Inflammatory macrophage treated with lipopolysaccharide for 4 hours (primary cell): ENCODE data around the gene TMEM203.
A peak's percentile ranks its signal among the peaks of the same experiment; 100 is the strongest.

ENCODE experiments used
- DNase-seq: peaks from one replicate; pipeline ENCODE4 v3.0.0-alpha.2; 2020

Gene TMEM203

DNA sequence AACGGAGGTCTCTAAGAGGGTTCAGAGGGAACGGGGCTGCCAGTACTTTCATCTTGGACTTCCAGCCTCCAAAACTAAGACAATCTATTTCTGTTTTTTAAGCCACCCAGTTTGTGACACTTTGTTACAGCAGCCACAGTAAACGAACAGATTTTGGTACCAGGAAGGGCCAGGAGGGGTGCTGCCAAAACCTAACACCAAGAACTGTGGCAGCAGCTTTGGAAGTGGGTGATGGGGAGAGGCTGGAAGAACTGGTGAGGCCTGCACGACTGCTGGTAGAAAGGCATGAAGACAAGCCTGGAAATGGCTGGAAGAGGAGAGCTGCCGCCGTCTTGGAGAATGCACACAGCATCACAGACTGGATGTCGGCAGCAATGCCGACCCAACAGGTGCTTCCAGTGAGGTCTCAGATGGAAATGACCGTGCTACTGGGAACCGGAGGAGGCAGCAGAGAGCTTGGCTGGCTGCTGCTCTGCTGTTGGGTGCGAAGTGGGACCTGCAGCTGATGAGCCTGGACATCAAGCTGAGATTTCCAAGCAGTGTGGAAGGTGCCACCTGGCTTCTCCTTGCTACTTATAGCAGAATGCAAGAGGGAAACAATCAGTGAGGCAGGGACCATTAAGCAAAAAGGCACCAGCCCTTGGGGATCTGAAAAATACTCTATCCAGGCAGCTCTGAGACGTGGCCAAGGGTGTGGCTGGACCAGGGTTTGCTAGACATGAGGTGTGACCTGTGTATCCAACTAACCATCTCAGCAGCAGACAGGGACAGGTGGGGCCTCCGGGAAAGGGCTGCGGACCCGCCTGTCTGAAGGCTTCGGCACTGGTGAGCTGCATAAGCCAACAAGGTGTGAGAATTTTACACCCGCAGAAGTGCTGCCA, 28.9 kb downstream of the TMEM203 start:
- DNase-seq, result peak; percentile 23

DNA sequence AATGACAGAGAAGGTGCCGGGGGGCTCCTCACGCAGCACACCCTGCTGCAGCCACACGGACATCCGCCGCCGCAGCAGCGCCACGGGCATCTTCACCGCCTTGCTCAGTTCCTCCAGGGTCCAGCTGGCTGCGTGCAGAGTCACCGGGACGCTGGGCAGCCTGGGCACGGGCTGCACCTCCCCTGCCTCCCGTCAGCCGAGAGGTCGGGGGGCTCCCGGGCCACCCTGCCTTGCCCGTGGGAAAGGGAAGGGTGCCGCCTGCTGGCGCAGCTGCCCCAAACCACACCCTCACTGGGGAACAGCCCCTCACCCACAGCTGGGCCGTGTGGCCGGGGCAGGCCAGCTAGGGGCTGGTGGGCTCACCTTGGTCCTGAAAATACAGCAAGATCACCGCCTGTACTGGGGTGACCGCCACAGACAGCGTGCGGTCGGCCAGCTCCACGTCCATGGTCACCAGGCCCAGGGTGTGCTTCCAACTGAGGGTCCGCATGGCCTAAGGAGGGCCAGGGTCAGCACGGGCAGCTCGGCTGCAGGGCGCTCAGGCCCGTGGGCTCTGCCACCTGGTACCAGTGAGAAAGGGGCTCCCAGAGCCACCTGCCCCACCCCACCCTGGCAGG, 30.0 kb downstream of the TMEM203 start:
- DNase-seq, result no peak

DNA sequence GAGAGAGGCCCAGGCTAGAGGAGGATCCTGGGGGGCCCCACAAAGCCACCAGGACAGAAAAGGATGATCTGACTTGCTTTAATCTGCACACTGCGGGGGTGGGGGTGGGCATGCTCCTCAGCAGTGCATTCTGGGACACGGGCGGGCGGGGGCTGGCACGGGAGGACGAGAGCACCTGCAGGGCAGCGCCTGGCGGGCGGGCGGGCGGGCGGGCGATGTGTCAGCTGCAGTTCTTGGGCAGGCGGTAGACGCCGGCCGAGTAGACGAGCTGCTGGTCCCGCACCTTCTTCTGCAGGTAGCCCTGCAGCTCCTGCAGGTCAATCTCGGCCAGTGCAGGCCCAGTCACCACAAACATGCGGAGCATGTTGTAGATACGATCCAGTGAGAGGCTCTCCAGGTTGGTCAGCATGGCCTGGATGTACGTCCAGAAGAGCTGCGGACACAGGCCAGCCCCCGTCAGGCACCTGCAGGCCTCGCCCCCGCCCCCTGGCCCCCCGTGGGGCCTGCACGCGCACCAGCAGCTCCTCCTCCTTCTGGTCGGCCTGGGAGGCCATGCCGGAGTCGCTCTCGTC, 30.6 kb downstream of the TMEM203 start:
- DNase-seq, result no peak

DNA sequence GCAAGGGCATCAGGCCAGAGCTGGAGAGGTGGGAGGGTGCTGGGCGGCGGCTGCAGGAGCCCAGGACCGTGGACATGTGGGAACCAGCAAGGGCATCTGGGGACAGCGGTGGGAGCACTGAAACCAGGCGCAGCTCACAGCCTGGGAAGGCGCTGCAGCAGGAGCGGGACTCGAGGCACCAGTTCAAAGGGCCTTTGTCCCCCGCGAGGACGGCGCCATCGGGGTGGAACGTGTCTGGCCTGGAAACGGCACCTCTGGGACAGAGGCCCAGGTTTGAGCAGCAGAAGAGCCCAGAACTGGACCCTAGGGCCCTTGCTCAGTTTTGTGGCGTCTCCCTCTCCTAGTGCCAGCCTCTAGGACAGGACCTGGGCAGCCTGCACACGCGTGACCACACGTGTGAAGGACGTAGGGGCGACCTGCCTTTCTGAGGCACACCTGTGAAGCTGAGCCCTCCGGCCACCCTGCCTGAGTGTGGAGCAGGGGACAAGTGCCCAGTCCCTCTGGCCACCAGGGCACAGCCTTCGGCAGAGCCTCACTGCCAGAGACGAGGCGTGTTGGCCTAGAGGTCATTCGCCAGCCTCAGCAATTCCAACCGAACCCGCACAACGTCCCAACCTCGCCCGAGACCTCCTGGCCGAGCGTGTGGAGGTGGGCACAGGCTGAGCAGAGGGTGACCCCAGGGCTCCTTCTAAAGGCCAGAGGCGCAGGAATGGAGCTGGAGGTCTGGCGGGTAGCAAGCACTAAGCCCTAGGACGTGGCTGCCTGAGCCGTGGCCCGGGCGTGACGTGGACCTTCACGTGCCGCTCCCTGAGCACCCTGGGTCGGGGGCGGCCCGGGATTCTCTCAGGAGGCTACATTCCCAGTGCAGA, 31.4 kb downstream of the TMEM203 start:
- no peak for DNase-seq

DNA sequence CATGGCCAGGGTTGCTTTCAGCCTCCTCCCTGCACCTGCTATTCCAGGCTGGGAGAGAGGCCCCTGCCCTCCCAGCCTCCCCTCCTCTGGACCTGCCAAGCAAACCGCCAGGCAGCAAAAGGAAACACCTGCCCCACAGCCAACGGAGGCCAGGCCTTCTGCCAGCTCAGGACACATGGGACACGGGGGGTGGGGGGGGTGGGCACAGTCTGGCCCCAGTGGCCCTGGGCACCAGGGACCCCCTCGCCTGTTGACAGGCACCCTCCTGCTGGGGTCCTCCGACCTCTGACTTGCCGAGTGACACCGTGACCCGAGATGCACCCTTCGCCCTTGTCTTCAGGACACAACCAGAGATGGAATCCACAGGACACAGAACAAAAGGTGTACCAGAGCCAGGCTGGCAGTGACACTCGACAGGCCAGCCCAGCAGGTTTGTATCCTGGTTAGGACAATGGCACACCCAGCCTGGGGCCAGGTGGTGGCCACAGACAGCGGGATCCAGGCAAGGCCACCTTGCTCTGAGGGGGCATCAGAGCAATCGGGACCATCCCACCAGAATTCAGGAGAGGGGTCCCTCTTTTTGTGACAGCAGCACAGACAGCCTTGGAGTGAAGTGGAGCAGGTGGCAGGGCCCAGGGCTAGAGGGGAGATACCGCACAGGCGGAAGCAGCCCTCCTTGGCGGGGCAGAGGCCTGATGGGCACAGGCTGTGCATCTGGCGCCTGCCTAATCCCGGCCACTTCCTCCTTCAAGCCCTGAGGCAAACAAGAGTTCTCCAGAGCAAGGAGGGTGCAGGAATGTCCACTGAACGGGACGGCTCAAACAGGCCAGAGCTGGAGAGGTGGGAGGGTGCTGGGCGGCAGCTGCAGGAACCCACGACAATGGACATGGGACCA, 32.3 kb downstream of the TMEM203 start:
- DNase-seq, result no peak

DNA sequence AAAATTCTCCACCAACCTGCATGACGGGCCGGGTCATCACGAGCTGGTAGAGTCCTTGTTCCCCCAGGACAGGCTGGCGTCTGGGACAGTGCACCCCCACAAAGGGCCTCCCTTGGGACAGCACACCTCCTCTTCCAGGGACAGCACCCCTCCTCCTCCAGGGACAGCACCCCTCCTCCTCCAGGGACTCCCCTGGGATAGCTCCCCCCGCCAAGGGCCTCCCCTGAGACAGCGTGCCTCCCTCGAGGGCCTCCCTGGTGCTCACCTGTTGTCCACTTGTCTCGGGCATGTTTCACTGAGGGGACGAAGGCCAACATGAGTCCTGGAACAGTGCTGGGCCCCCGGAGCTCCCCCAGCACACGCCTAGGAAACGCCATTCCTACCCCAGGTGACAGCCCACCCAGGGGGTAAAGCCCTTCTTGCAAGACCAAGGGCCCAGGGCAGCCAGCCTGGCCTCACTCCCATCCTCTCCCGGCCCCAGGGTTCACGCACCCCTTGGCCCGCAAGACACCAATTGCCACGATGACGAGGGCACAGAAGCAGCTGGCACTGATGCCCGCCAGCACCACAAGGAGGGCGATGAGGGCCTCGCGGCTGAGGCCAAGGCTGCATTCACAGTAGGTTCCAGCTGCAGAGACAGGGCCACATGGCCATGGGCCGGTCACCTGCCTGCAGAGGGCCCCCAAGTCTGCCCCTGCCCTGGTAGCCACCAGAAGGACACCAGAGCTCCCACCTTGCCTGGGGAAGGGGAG, 34.1 kb downstream of the TMEM203 start:
- no peak for DNase-seq

DNA sequence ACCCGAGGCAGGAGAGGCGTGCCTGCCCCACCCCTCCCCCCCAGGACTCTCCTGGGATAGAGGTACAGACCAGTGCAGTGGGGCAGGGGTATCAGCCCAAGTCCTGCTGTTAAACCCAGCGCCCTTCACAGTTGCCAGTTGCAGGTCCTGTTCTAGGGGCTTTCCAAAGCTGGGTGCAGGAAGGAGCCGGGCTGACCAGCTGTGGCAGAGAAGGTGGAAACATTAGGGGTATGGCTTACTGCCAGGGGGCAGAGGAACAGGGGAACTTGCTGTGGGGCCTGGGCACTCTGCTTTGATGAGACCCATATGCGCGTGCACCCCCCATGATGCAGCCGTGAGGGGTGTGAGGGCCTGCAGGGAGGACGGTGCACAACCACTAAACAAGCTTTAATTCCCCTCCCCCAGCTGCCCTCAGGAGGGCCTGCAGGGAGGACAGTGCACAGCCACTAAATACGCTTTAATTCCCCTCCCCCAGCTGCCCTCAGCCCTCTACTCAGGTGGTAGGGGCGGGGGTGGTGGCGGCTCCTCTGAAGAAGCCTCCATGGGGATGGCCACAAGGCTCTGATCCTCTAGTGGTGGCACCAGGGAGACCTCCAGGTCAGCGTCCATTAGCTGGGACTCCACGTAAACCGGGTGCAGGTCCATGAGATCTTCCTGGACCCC, 34.8 kb downstream of the TMEM203 start:
- DNase-seq, result no peak

DNA sequence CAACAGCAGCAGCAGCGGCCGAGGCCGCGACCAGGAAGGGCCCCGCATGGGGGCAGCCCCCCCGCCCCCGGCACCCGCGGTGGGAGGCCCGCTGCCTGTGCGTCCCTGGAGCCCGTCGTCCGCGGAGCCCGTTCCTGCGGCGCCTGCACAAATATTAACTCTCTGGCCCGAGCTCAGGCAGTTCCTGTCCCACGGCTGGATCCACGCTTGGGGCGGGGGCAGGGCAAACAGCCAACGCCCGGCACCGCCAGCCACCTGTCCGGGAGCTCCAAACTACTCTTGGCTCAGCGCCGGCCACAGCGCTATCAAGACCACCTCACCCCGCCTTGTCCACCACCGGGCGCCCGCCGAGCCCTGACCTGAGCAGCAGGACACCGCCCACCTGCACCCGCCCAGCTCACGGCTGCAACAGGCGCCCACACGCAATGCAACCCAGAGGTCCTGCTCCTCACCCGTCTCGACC, 35.5 kb downstream of the TMEM203 start, which contains the start of gene LRRC26:
Gene LRRC26, minus strand, starts transcription at position 156 of the 463 bp plus-strand sequence. Its CDS starts 108 bp downstream, at position 48.
- no peak for DNase-seq

DNA sequence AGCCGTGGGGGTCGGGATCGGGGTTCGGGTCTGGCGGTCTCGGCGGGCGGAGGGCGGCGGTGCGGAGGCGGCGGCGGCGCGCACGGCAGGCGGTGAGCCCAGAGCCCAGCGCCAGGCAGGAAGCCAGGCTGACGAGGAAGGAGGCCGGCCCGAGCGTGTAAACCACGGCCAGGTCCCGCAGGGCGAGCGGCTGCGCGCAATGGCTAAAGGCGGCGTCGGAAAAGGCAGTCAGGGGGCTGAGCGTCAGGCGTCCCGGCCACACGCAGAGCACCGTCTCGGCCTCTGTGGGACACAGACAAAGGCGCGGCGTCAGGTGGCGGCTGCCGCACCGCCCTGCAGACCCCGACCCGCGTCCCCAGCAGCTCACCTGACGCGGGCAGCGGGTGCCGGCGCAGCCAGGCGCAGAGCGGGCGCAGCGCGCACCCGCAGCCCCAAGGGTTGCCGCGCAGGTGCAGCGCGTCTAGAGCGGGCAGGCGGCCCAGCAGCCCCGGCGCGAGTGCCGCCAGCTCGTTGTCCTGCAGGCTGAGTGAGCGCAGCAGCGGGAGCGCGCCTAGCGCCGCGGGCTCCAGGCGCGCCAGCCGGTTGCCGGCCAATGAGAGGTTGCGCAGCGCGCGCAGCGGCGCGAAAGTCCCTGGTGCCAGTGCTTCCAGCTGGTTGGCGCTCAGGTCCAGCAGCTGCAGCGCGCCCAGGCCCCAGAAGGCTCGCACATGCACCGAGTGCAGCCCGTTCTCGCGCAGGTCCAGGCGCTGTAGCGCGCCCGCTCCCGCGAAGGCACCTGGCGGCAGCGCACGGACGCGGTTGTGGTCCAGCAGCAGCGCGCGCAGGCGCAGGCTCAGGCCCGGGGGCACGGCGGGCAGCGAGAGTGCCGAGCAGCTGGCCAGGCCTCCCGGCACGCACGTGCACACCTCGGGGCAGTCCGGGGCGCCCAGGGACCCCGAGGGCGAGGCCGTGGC, 36.3 kb downstream of the TMEM203 start:
- no peak for DNase-seq

DNA sequence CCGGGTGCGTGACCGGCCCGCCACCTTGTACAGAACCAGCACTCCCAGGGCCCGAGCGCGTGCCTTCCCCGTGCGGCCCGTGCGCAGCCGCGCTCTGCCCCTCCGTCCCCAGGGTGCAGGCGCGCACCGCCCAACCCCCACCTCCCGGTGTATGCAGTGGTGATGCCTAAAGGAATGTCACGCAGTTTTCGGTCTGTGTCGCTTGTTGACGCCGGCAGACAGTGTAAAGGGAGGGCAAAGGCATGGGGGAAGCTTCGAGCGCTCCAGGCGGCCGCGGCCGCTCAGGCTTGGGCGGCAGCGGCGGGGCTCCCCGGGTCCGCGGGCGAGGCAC, 36.9 kb downstream of the TMEM203 start:
- no peak for DNase-seq

DNA sequence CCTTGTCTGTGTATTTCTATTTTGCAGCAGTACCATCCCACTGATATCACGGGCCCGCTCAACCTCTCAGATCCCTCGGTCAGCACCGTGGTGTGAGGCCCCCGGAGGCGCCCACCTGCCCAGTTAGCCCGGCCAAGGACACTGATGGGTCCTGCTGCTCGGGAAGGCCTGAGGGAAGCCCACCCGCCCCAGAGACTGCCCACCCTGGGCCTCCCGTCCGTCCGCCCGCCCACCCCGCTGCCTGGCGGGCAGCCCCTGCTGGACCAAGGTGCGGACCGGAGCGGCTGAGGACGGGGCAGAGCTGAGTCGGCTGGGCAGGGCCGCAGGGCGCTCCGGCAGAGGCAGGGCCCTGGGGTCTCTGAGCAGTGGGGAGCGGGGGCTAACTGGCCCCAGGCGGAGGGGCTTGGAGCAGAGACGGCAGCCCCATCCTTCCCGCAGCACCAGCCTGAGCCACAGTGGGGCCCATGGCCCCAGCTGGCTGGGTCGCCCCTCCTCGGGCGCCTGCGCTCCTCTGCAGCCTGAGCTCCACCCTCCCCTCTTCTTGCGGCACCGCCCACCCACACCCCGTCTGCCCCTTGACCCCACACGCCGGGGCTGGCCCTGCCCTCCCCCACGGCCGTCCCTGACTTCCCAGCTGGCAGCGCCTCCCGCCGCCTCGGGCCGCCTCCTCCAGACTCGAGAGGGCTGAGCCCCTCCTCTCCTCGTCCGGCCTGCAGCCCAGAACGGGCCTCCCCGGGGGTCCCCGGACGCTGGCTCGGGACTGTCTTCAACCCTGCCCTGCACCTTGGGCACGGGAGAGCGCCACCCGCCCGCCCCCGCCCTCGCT, 37.5 kb downstream of the TMEM203 start:
- DNase-seq, result no peak

DNA sequence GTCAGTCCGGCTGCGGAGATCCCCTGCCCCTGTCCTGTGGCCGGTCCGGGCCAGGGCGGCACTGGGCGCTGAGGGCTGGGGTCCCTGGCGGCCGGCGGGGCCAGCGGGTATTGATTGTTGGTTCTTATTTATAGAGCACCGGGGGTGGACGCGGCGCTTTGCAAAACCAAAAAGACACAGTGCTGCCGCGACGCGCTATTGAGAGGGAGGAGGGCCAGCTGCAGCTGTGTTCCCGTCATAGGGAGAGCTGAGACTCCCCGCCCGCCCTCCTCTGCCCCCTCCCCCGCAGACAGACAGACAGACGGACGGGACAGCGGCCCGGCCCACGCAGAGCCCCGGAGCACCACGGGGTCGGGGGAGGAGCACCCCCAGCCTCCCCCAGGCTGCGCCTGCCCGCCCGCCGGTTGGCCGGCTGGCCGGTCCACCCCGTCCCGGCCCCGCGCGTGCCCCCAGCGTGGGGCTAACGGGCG, 38.1 kb downstream of the TMEM203 start:
- no peak for DNase-seq

DNA sequence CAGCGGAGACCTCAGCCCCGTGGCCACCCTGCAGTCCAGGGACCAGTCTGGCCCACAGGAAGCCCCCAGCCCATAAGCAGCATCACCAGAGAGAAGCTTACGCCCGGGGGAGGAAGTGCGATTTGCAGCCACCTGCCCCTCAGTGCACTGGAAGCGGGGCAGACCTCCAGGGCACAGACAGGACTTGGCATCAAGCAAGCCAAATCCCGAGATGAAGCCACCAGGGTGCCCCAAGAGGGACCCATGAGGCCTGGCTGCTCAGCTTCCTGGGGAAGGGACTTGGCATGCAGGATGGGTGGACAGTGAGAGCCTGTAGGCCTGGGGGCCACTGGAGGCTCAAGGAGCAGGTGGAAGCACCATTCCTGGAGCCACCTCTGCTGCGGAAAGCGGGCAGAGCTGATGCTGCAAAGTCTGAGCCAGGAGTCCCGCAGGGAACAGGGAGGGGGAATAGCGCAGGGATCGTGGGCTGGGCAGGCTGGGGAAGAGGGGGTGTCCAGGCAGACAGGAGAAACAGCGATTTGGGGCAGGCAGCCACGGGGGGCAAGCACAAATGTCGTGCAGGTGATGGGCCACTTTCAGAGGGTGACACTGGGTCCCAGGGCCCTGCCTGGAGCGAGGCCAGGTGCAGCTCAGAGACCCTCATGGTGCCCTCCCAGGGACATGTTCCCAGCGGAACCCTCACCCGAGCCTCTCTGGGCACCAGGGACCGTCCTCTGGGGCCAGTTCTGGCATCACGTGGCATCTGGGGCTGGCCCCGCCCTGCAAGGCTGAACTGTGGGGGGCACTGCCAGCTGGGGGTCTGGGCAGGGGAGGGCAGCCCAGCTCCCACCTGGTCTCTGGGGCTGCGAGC, 38.8 kb downstream of the TMEM203 start:
- DNase-seq, result no peak

DNA sequence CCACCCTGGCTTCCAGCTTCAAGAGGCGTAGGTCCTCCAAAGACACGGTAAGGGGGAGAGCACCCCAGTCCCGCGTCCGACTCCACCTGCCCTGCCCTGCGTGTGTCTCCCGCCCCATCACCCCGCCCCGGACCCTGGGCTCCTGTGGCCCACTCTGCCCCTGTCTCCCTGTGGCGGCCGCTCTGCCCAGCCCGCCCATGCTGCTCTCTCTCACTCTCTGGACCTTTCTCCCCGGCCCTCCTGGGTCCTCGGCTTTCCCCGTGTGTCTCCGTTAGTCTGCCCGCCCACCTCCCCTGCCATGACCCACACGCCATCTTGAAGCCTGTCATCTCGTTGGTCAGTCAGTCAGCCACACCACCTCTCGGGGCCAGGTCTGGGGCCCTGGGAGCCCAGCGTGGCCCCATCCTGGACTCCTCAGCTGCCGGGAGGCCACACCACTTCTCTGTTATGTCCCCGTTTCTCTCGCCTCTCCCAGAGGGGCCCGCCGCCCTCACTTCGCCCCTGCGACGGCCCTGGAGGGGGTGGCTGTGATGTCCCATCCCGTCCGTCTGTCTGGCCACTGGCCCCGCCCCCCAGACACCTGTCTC, 40.1 kb downstream of the TMEM203 start:
- DNase-seq, result no peak

DNA sequence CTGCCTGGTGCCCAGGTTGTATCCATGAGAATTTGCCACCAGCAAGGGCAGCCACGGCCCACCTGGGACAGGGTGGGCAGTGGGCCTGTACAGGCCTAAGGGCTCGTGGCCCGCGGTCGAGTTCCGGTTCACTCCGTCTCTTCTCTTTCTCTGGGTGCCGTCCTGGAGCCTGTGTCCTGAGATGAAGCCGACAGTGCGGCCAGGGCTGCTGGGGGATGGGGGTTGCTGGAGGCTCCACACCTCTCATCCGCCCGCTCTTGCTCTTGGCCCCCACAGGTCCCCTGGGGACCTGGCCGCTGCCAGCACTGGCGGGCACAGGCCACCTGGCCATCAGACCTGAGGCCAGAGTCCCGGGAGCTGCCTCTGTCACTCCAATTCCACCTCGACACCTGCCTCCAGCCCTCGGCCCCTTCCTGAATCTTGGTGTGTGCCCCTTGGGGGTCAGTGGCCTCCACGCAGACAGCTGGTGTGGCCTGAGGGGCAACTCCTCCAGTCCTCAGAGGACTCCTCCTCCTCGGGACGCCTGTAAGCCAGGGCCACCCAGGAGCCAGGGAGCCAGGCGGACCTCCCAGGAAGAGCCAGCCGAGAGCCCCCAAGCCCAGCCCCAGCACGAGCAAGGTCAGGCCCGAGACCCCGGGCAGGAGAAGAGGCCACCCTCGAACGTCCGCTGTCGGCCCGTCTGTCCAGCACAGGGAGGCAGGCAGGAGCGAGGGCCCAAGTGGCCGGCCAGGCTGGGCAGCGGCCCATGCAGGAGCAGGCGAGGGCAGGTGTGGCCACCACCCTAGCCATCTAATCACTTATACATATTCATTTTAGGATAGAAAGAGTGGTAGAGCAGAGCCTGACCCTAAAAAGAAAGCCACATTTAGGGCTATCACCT, 40.8 kb downstream of the TMEM203 start:
- no peak for DNase-seq

DNA sequence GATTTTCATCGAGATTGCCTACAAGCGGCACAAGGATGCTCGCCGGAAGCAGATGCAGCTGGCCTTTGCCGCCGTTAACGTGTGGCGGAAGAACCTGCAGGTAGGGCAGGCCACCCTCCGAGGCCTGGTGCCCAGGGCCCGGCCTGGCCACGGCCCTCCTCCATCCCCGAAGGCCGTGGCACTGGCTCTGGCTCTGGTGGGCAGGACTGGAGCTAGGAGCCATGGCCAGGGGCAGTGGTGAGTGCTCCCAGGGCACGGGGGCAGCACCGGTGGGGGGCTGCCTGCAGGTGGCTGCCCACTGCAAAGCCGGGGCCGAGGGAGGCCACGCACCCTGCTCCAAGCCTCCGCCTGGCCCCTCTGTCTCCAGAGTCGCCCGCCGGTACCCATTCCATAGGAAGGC, 41.6 kb downstream of the TMEM203 start:
- DNase-seq, result no peak
